Inflammatory macrophage treated with lipopolysaccharide for 1 hour (primary cell): ENCODE data around the gene ACBD6.

ENCODE experiments used
- DNase-seq, 2 donors: peaks; one replicate each; pipeline ENCODE4 v3.0.0-alpha.2; 2020 to 2022

Gene ACBD6

DNA sequence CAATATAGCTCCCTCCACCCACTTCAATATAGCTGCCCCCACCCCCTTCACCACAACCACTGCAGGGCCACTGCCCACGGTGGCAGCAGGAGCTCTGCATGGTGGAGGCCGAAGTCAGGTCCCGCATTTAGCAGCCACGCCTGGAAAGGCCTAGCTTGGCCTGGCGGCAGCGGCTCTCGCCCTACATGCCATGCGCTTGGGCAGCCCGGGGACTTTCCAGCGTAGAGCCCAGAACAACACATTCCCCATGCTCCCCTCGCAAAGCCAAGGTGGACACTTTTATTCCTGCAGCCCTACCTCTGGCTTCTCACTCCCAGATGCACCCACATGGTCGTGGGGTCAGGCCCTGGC lies 235.2 kb downstream of the ACBD6 start:
- DNase-seq: no peak

DNA sequence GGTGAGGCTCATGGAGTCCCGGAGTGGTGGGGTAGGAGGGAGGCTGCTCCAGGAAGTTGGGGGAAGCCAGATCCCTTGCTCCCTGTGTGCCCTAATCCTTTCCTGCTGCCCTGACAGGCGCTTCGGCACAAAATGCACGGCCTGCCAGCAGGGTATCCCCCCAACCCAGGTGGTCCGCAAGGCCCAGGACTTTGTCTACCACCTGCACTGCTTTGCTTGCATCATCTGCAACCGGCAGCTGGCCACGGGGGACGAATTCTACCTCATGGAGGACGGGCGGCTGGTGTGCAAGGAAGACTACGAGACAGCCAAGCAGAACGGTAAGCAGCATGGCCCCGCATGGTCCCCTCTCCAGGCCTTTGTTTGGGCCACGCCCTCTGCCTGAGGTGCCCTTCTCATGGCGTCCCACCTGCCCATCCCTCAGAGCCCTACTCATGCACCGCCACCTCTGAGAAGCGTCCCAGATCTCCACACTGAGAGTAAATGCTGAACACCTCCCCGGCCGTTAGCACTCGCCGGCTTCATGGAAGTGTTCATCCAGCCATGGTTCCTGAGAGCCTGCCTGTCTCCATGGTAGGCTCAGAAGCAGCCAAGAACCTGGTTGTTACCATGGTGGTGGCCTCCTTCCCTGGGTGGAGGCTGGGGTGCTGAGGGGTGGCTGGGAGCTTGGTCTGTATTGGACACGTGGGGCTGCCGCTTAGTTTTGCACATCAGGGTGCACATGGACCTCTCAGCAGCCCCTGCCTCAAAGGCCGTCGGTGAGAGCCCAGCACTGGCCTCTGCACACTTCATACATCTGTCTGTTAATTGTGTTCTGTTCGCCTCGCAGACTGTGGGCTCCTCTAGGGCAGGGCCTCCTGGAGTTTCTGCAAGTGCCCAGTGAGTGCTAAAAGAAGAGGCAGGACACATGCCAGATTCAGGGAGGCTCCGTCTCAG lies 235.8 kb downstream of the ACBD6 start:
- no peak for DNase-seq

DNA sequence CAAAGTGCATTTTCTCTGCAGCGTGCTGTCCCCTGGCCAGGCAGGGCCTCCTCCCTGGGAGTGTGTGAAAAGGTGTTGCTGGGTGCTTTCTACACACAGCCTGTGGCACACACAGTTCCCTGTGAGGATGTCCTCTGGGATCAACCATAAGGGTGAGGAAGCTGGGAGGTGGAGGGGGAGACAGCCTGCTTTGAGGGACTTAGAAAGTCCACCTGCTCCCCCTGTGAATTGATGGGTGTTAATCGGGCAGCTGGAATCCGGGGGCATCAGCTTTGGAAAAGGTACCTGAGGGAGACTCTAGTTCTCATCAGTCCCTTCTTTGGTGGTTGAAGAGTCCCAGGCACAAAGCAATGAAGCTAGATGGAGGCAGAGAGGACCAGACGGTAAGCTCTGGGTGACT lies 236.5 kb downstream of the ACBD6 start:
- no peak for DNase-seq

DNA sequence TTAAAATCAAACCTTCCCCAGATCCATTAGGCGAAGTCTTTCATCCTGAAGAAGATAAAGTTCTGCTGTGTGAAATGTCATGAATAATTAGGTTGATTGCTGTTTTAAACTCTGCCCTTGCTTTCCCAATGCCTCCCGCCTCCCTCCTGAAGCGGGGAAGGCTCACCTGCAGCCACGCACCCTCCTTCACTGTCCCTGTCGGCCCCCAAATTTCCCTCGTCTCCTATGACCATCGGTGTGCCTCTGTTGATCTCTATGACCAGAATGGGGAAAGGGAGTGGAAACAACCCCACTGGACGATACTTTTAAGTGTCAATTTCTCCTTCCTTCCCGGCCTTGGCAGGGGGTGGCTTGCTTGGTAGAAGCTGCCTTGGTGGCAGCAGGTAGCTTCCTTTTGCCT lies 237.2 kb downstream of the ACBD6 start:
- no peak for DNase-seq

DNA sequence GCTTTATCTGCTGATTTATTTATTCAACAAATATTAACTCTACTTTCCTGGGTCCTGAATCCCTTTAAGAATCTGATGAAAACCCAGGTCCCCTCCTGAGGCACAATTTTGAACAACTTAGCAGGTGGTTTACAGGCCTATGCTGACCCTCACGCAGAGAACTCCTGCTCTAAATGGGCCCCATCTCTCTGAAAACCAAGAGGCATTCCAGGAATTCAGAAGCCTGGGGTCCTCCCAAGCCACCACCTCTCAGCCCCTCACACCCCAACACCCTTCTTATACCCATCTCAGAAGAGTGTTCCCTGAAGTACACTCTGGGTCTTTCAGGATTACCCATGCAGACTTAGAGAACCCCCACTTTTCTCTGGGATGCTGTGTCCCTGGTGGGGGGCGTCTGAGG lies 237.8 kb downstream of the ACBD6 start:
- no peak for DNase-seq

DNA sequence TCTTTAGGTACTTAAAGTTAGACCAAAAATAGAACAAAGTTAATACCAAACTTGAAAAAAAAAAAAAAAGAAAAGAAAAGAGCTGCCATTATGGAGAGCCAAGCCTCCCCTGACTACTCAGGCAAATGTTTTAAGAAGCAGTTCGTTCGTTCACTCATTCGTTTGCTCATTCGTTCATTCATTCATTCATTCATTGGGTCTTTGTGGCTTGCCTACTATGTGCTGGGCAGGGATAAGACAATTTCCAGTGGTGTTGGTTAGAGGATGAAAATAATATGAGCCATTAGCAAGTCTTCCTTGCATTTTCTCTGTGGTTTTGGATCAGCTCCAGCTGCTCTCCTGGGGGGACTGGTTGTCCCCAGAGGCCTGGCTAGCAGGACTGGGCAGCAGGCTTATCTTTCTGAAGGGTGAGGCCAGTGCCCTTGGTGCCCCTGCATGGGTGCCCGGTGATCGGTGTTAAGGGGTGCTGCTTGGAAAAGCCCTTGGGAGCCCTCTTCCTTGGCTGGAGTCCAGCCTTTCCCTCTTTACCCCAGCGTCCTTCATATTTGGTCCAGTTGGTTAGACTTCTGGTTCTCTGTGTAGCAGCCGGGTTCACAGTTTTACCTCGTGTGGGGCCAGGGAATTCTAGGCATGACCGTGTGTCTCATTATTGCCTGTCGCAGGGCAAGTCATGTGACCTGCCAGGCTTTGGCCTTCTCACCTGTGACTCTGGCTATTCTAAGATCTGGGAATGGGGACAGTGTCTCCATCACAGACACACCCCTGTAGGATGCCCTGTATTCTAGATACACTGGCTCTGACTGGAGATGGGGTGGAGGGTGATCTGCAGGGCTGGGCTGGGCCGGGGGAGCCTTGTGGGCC lies 239.5 kb downstream of the ACBD6 start:
- no peak for DNase-seq

DNA sequence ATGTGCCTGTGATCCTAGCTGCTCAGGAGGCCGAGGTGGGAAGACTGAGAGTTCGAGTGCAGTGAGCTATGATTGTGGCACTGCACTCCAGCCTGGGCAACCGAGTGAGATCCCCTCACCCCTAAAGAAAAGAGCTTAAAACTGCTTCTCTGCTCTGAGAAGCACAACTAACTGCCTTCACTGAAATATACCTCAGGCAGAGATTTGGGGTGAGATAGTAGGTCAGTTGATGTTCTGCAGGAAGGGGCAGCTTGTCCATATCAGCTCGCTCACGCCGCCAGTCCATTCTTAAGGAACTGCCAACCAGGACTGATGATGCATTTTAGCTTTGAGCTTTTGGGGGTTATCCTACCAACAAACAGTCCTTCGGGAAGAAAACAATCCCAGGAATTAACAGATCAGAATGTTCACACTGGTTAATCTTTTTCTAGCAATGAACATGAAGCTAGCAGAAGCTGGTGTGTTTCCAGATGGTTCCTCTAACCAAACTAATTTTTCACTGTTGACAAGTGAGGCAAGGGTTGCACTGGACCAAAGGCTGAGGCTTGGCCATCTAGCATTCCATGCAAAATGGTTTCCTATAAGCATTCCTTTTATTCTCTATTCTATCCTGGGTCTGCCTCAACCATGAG lies 240.7 kb downstream of the ACBD6 start:
- no peak for DNase-seq

DNA sequence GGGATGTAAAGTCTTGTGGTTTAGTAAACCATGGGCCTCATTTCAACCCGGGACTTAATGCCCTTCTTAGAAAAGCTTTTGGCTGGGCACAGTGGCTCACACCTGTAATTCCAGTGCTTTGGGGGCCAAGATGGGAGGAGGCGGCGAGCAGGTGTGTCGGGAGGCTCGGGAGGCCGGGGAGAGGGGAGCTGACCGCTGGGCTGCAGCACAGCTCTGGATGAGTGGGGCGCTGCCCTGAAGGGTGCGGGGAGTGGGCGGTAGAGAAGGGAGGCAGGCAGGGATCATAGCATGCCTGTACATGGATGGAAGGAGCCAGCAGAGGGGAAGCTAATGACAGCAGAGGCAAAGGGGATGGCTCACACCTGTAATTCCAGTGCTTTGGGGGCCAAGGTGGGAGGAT lies 241.3 kb downstream of the ACBD6 start:
- no peak for DNase-seq

DNA sequence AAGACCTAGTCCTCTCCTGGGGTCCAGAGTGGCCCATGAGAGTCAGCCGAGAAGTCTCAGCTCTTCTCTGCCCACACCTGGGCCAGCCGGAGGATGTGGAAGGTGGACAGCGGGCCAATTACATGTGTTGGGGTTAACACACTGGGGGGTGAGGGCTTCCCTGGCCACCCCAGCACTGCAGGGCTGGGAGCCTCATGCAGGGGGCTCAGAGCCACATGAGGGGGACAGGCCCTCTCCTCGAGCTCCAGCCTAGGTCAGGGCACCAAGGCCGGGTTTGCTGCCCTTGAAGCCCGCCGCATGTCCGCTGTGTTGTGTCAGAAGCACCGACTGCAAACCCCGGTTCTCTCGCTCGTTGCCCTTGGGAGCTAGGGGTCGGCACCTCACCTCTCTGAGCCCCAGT lies 241.8 kb downstream of the ACBD6 start:
- no peak for DNase-seq

DNA sequence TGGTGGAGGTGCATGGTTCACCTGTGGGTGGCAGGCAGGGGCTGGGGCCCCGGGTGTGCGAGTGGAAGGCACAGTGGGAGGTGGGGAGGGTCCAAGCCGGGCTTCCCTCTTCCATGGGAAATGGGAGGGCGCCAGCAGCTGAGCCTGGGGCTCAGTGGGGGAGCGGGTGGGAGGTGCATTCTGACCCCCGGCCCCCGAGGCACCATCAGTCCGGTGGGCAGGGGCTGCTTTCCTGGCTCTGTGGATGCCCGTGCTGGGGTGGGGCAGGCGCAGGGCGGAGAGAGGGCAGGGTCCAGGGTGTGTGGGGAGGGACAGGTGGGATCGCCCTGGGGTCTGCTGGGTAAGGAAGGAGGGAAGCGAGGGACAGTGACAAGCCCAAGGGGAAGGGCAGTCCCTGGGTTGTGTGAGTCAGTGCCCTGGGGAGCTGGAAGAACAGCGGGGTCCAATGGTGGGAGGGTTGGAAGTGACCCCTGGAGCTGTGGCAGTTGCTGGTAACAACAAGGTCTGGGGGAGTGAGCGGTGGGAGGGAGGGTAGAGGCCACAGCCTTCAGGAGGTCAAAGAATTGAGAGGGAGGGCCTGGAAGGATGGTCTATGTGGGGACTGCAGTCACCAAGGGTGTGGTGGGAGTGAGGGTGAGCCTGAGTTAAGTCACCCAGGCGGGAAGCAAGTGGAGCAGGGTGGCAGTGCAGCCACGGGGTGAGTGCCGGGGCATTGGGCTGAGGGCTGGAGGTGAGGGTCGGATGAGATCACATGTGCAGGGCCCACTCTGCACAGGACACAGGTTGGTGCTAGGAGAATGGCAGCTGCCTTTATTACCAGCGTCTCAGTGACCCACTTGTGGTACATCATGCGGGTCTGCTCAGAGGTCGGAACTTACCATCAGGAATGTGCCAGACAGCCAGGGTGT lies 242.7 kb downstream of the ACBD6 start:
- no peak for DNase-seq

DNA sequence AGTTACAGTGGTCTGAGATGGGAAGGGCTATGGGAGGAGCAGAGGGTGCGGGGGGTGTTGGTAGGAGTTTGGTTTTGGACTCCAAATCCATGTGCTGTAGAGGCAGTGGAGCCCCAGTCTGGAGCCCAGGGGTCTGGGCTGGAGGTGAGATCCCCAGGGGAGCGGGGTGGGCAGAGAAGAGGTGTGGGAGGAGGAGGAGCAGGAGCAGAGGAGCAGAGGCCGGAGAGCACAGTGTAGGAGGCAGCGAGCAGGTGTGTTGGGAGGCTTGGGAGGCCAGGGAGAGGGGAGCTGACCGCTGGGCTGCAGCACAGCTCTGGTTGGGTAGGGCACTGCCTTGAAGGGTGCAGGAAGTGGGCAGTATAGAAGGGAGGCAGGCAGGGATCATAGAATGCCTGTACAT lies 243.4 kb downstream of the ACBD6 start:
- DNase-seq: no peak

DNA sequence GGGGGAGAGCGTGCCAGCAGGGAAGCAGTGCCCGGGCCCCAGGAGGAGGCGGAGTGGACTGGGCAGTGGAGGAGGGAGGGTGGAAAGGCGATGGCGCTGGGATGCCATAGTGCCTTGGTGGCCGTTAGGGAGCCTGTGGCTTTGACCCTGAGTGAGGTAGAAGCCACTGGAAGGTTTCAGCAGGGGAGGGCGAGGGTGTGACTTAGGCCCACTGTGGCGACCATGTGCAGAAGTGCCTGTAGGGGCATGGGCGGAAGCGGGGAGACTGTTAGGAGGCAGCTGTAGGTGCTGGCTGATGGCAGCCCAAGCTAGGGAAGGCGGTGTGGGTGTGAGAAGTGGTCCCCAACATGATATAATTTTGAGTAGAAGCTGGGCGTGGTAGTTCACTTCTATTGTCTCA lies 244.1 kb downstream of the ACBD6 start:
- no peak for DNase-seq

DNA sequence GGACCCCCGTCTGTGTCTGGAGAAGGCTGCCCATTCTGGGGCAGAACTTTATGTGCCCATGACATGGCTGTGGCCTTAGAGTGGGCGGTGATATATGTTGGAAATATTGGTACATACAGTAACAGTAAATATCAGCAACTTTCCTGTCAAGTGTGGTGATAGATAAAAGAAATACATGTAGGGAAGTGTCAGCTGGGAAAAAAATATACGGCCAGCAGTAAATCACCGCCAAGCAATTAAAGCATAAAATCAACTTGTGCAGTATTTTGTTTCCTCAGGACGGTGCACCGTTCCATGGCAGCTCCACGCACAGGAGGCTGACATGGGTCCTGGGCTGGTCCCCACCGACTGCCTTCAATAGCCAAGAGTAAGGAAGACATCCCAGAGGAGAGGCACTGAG lies 244.9 kb downstream of the ACBD6 start:
- no peak for DNase-seq

DNA sequence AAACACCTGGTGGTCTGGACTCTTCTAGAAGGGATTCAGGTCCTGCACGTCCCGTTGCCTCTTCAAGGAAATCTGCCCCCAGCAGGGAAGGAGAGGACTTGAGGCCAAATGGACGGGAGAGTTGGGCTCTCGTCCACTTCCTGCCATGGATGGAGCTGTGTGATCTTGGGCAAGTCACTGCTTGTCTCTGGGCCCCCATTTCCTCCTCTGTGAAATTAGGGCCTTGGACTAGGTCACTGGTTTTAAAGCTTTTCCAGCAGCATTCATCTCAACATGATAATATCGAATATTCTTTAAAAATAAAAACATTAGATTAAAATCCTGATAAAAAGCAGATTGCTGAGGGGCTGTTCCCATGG lies 245.4 kb downstream of the ACBD6 start:
- no peak for DNase-seq

DNA sequence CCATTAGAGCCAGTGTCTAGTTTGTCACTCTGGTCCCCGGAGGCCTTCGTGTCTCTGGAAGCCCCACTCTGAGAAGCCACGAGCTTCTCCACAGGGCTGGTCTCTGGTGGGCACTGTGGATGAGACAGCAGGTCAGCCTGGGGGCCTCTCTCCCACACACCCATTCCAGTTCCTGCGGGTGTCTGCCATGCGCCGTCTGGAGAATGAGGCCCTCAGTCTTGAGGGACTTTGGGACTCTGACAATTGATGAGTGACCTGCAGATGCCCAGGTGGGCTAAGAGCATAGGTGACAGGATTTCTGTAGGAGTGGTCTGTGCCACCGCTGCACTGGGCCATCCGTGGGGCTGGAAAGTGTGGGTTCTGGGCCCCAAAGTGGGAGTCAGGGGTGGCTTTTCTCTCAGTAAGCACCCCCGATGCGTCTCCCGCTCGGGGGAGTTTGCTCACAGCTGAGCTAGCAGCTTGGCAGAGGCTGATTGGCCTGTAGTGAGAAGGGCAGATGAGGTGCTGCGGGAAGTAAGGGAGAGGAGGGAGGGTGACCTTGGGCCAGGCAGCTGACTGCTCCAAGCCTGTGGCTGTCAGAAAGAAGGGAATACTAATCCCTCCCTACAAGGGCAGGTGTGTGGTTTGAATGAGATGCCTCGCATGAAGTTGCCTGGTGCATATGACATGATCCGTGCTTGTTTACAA lies 245.9 kb downstream of the ACBD6 start:
- DNase-seq: no peak

DNA sequence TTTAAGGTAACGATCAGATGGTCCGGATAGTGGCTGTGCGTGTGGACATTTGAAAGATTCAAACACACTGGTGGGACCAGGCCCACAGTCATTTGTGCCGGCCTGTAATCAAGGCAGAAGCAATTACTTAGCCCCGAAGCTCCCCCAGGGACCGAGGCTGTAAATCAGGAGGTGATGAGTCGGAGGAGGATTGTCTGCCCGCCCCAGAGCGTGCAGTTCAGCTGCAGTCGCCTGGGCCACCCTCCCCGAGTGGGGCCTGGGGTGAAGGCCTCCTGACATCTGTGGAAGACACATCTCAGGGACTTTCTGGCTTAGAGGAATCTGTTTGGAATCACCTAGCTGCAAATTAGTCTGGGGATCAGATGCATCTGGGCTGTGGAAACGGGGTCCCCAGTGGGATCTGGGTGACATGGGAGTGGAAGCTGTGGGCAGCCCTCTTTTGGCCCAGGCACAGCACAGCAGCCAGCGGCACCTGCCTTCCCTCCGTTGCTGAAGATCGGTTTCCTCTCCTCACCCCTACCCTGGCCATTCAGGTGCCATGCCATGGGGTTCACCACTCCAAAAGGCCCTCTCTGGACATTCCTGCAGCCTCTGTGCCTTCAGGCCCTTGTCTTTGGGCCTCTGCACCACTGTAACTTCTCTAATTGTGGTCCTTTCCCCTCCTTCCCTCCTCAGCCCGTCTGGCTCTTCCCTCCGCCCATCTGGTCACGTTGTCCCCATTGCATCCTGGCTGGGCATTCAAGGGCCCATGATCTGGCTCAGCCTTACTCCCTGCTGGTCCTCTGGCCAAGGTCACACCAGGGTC lies 246.6 kb downstream of the ACBD6 start:
- DNase-seq: peak in 1 of 2 donors; percentile 10

DNA sequence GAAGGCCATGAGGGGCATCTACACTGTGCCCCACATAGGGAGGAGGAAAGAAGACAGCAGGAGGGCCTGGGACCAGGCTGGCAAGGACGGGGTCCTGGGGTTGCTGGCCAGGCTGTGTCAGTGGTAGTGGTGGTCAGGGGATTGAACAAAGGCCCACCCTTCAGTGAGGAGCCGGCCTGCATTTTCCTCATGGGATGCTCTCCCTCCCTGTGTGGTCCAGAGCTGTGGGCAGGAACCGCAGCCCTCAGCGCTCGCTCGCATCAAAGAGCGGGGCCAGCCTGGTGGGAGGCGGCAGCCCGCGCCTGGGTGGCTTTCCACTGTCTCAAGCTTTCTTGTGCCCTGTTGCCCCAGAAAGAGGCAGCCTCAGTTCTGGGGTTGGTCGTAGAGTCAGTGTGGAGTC lies 247.5 kb downstream of the ACBD6 start:
- no peak for DNase-seq

DNA sequence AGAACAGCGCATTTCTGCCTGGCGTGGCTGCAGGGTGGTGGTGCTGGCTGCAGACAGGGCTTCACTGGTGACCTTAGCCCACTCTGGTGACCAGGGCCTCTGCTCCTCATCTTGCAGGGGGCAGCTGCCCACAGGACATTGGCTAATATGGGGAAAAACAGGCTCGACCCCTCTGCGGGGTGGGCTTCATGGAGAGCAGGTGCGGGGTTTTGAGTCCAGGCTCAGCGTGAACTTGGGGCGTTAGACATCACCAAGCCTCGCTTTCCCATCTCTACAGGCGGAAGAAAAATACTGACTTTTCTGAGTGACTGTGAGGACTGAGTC lies 247.9 kb downstream of the ACBD6 start:
- no peak for DNase-seq

DNA sequence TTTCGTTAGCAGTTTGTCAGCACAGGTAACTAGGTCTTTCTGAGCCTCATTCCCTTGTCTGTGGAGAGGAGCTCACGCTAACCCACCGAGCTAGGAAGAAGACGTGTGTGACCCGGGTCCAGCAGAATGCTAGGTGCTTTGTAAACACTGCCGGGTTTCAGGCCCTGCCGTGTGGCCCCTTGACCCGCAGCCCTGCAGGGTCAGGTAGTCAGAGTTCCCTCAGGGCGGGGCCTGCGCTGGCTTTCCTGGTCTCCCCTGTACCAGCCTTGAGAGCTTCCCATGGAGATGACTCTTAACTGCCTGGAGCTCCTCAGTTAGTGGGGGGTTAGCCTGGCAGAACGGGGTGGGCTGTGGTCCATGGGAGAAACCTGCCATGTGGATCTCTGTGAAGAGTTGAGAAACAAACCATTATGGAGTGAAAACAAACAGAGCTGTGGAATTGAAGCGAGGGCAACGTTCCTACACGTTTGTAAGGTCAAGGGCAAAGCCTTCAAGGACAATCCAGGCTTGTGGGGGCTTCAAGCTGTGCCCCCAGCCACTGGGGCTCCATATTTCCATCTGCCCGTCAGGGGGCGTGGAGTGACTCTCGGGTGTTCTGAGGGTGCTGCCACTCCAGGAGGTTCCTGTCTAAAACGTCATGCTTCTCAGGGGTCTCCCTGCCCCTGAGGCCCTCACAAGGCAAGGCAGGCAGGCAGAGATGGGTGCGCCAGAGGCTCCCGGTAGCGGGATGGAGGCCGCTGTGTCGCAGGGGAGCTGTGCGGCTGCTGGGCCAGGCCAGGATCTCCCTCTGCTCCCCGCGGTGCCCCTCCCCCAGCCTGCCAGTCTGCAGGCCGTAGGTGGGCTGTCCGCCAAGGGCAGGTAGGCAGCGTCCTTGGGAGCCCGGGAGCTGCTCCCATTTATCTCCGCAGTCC lies 248.5 kb downstream of the ACBD6 start:
- no peak for DNase-seq
